IPS-15b (cell line): ENCODE results near the gene OSBPL10.

Experiments used
- H3K27me3 ChIP-seq: one replicate; pipeline ENCODE4 v1.6.1; 2013; ENCODE audit warnings: low read length; ENCODE audit not compliant: control insufficient read depth, insufficient read depth
- H3K36me3 ChIP-seq: one replicate; pipeline ENCODE4 v1.6.1; 2013; ENCODE audit warnings: low read length; ENCODE audit not compliant: control insufficient read depth, insufficient read depth
- H3K4me1 ChIP-seq: one replicate; pipeline ENCODE4 v1.6.1; 2013; ENCODE audit warnings: mild to moderate bottlenecking, low read length; ENCODE audit not compliant: control insufficient read depth, insufficient read depth
- H3K4me3 ChIP-seq: one replicate; pipeline ENCODE4 v1.5.1; 2013; ENCODE audit warnings: low read depth, low read length
- H3K9ac ChIP-seq: one replicate; pipeline ENCODE4 v1.6.1; 2013; ENCODE audit warnings: low read depth, mild to moderate bottlenecking, low read length
- H3K9me3 ChIP-seq: one replicate; pipeline ENCODE4 v1.6.1; 2013; ENCODE audit warnings: mild to moderate bottlenecking, low read length; ENCODE audit not compliant: control insufficient read depth, insufficient read depth

Gene OSBPL10

DNA sequence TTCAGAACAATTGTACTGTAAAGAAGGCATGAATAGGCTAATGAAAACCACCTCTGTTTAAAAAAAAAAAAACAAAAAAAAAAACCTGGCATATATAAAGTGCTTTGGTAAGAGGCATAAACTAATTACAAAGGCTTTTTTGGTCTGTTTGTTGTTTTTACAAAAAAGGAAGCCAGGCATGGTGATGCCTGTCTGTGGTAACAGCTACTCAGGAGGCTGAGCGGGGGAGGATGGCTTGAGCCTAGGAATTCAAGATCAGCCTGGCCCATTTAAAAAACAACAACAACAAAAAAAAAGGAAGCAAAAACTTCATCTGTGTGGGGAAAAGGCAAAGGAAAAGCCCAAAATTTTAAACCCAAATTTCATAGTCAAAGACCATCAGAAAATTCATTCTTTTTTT lies 47.0 kb downstream of the OSBPL10 start:
- Histone ChIP-seq H3K4me3 (no peak overlapping the region), H3K27me3 (no peaks in the 10 kb centered on the region), H3K4me1 (peaks cover 10% of the 10 kb centered on the region), H3K9me3 (no peaks in the 10 kb centered on the region), H3K9ac (no peak overlapping the region), H3K36me3 (no peaks in the 10 kb centered on the region)

DNA sequence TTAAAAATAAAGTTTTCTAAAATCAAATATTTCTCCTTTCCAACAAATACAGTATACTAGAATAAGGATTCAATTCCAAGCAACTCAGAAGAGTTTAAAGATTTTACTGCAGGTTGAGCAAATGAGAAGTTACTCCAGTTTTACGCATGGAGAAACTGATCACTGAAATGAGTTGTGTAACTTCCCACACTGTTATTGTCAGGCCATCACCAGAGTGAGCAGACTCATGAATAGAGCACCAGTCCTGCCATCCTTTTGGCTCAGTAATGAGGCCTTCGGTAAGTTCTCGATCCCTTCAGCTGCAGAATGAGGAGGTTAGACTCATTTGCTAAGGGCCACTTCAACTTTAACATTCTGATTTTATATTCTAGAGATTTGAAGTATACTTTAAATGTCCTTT lies 48.1 kb downstream of the OSBPL10 start:
- Histone ChIP-seq H3K36me3 (no peaks in the 10 kb centered on the region), H3K27me3 (no peaks in the 10 kb centered on the region), H3K9ac (no peak overlapping the region), H3K4me1 (peaks cover 12% of the 10 kb centered on the region), H3K4me3 (no peak overlapping the region), H3K9me3 (no peaks in the 10 kb centered on the region)

- Histone ChIP-seq H3K4me3 (no peak overlapping the region), H3K9me3 (no peaks in the 10 kb centered on the region), H3K27me3 (no peaks in the 10 kb centered on the region), H3K4me1 (peaks cover 11% of the 10 kb centered on the region), H3K36me3 (no peaks in the 10 kb centered on the region), H3K9ac (no peak overlapping the region)
Observed at GRCh38 chr3:31929826-31930502, 51.1 kb downstream of the OSBPL10 start.

DNA sequence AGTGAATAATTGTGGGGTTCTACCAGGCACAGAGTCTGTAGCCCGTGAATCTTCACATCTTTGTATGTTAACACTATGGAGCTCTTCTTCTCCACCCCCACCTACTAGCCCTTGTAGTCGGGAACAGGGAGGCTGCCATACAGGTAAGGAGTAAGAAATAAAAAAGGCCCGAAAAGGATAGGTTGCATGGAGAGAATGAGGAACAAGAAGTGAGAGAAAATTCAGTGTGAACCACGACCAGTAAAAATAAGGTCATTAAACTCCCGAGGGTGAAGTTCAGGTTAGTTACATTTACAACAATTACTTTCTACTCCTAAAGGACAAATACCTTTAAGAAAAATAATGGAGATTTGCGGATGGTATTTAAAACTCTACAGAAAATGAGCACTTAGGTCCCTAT lies 53.3 kb downstream of the OSBPL10 start:
- Histone ChIP-seq H3K9me3 (no peaks in the 10 kb centered on the region), H3K9ac (no peak overlapping the region), H3K4me1 (peaks cover 7% of the 10 kb centered on the region), H3K27me3 (no peaks in the 10 kb centered on the region), H3K4me3 (no peak overlapping the region), H3K36me3 (no peaks in the 10 kb centered on the region)

GRCh38 chr3:31926543-31926942 lies 54.5 kb downstream of the OSBPL10 start:
- Histone ChIP-seq H3K36me3 (no peaks in the 10 kb centered on the region), H3K27me3 (no peaks in the 10 kb centered on the region), H3K9me3 (no peaks in the 10 kb centered on the region), H3K4me1 (peaks cover 7% of the 10 kb centered on the region), H3K9ac (no peak overlapping the region), H3K4me3 (no peak overlapping the region)

GRCh38 chr3:31925271-31925630 lies 55.8 kb downstream of the OSBPL10 start:
- Histone ChIP-seq H3K27me3 (no peaks in the 10 kb centered on the region), H3K9me3 (peaks cover 3% of the 10 kb centered on the region), H3K4me1 (peaks cover 7% of the 10 kb centered on the region), H3K9ac (no peak overlapping the region), H3K4me3 (no peak overlapping the region), H3K36me3 (peaks cover 3% of the 10 kb centered on the region)

DNA sequence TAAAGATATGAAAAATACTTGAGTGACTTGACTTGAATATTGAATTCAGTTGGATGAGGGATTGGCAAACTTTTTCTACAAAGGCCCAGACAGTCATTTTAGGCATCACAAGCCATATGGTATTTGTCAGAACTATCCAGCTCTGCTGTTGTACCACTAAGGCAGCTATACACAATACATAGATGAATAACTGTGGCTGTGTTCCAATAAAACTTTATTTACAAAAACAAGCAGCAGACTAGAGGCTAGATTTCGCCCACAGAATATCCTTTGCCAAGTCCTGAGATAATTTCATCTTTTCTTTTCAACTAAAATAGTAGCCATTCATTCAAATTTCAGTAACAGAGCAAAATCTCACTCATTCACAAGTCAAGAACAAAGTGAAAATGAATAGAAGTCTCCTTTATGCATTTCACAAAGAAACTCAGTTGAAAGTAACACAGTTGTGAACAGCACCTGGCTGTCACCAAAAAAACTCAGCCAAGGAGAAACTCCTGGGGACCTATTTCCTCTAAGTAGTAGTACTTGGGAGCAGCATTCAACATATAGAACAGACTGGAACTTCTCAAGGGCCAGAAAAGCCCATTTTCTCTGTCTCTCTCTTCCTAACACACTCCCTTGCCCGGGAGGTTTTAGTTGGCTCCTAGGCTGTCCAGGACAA lies 56.3 kb downstream of the OSBPL10 start:
- H3K27me3 ChIP-seq = no peaks in the 10 kb centered on the region
- peaks cover 7% of the 10 kb centered on the region for H3K4me1 ChIP-seq
- H3K9me3 ChIP-seq = peaks cover 3% of the 10 kb centered on the region
- no peak overlapping the region for H3K9ac ChIP-seq
- H3K4me3 ChIP-seq = no peak overlapping the region
- H3K36me3 ChIP-seq = peaks cover 3% of the 10 kb centered on the region

- H3K9me3 ChIP-seq = peaks cover 3% of the 10 kb centered on the region
- H3K27me3 ChIP-seq = no peaks in the 10 kb centered on the region
- H3K4me3 ChIP-seq = no peak overlapping the region
- H3K9ac ChIP-seq = no peak overlapping the region
- peaks cover 3% of the 10 kb centered on the region for H3K36me3 ChIP-seq
- peaks cover 12% of the 10 kb centered on the region for H3K4me1 ChIP-seq
Observed at GRCh38 chr3:31922962-31923361, 58.1 kb downstream of the OSBPL10 start.

- H3K36me3 ChIP-seq = peaks cover 3% of the 10 kb centered on the region
- H3K4me3 ChIP-seq = no peak overlapping the region
- H3K9me3 ChIP-seq = peaks cover 3% of the 10 kb centered on the region
- peaks cover 20% of the 10 kb centered on the region for H3K4me1 ChIP-seq
- H3K27me3 ChIP-seq = no peaks in the 10 kb centered on the region
- H3K9ac ChIP-seq = no peak overlapping the region
Observed at GRCh38 chr3:31921837-31922236, 59.2 kb downstream of the OSBPL10 start.

DNA sequence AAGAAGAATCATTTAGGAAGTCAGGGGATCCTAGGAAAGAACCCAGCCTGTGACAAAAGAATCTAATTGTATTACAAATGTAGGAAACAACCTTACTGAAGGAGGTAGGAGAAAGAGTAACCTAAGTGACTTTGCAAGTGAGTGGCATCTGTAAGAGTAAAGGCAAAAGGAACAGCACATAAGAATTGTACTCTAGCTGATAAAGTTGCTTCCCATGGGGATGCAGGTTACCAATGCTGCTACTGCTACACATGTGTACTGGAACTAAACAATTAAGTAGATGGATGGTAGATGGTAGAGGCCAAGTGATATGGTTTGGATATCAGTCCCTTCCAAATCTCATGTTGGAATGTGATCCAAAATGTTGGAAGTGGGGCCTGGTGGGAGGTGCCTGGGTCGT lies 60.8 kb downstream of the OSBPL10 start:
- H3K4me1 ChIP-seq = peaks cover 28% of the 10 kb centered on the region
- H3K4me3 ChIP-seq = no peak overlapping the region

GRCh38 chr3:31919528-31919927 lies 61.5 kb downstream of the OSBPL10 start:
- Histone ChIP-seq H3K4me1 (peaks cover 28% of the 10 kb centered on the region), H3K9me3 (peaks cover 3% of the 10 kb centered on the region), H3K4me3 (no peak overlapping the region)

More for the DNA sequence above, 60.8 kb downstream of the OSBPL10 start:
- Histone ChIP-seq H3K9ac (no peak overlapping the region), H3K9me3 (peaks cover 3% of the 10 kb centered on the region), H3K27me3 (no peaks in the 10 kb centered on the region), H3K36me3 (peaks cover 3% of the 10 kb centered on the region)

More at GRCh38 chr3:31919528-31919927, 61.5 kb downstream of the OSBPL10 start:
- H3K9ac ChIP-seq = no peak overlapping the region
- no peaks in the 10 kb centered on the region for H3K27me3 ChIP-seq
- peaks cover 3% of the 10 kb centered on the region for H3K36me3 ChIP-seq
